Activated naive CD4-positive, alpha-beta T cell treated with anti-CD3 and anti-CD28 coated beads, Interleukin-2, amount 10 ng/mL, durations not matched to agents 7 days and 5 days (primary cell): ENCODE data around the gene SEC62.

Experiments used
- CTCF ChIA-PET: fragments of 350-600 bp; sonication (Branson Sonifier 250); formaldehyde crosslinking; loops from one replicate; lab custom pipeline; 2021; ENCODE audit warnings: antibody characterized with exemption; lab: Charles Lee
- DNase-seq: peaks from one replicate; pipeline ENCODE4 v3.0.0-alpha.2; 2020
- H3K27ac Mint-ChIP-seq: one replicate; pipeline ENCODE4 v1.8.0; 2021; ENCODE audit warnings: mild to moderate bottlenecking, moderate library complexity, mixed read lengths
- H3K27me3 Mint-ChIP-seq: one replicate; pipeline ENCODE4 v1.8.0; 2021; ENCODE audit warnings: mild to moderate bottlenecking, mixed read lengths
- H3K36me3 Mint-ChIP-seq: one replicate; pipeline ENCODE4 v1.8.0; 2021; ENCODE audit warnings: mixed read lengths
- H3K4me1 Mint-ChIP-seq: one replicate; pipeline ENCODE4 v1.8.0; 2021; ENCODE audit warnings: mixed read lengths
- H3K4me3 Mint-ChIP-seq: one replicate; pipeline ENCODE4 v1.8.0; 2021; ENCODE audit warnings: mild to moderate bottlenecking, moderate library complexity, mixed read lengths
- H3K9me3 Mint-ChIP-seq: one replicate; pipeline ENCODE4 v1.8.0; 2021; ENCODE audit warnings: mixed read lengths

The SEC62 gene

DNA sequence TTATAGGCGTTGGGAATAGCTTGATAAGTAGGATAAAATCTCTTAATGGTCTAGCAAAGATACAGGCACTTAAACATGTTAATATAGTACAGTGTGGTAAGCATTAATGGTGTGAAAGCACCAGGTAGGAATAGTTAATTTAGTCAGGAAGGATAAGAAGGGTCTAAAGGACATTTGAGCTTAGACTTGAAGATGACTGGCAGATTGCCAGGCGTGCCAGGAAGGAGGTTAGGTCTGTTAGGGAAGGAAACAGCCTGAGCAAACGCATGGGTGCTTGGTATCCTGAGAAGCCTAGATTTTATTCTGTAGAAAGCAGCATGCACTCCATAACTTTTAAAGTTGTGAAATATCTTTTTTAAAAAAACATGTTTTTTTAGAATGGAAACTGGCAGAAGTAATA, 17.7 kb downstream of the SEC62 start:
- H3K27me3 Mint-ChIP-seq = no peaks in the 10 kb centered on the region
- no peaks in the 10 kb centered on the region for H3K9me3 Mint-ChIP-seq
- no peaks in the 10 kb centered on the region for H3K4me1 Mint-ChIP-seq
- DNase-seq = no peak
- H3K36me3 Mint-ChIP-seq = peaks cover 57% of the 10 kb centered on the region
- H3K27ac Mint-ChIP-seq = no peak overlapping the region
- no peak overlapping the region for H3K4me3 Mint-ChIP-seq
- CTCF ChIA-PET = no interaction called here

DNA sequence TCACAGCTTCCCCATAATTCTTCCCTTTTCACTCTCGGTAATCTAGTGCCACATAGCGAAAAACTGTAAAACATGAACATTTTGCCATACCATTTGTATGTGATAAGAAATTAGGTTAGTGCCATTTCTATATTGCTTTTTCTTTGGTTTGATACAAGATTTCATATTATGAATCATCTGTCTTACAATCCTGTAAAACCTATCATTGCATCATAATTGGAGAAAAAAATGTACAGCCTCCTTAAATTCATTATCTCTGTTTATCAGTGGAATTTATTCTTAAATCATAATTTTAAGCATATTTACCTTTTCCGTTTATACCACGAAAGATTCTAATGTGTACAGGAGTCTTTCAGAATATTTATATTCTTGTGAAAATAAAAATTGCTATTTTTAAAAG, 23.8 kb downstream of the SEC62 start:
- H3K36me3 Mint-ChIP-seq = peaks cover 30% of the 10 kb centered on the region
- CTCF ChIA-PET = no interaction called here
- DNase-seq = no peak
- no peaks in the 10 kb centered on the region for H3K27me3 Mint-ChIP-seq
- no peaks in the 10 kb centered on the region for H3K9me3 Mint-ChIP-seq
- H3K4me1 Mint-ChIP-seq = no peaks in the 10 kb centered on the region
- no peak overlapping the region for H3K4me3 Mint-ChIP-seq
- no peak overlapping the region for H3K27ac Mint-ChIP-seq

DNA sequence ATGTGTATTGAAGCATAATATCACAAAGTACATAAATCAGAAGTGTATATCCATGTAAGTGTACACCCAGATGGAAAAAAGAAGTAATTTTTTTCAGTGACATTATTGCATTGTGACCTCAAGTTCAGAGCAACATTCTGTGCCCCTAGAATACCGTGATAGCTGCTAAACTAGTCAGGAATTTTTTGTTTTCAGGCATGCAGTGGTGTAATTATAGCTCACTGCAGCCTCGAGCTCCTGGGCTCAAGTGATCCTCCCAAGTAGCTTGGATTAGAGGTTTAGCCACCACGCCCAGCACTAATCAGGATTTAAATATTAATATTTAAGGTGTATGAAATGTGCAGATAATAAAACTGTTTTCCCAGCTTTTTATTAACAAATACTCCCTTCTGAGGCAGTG, 25.5 kb downstream of the SEC62 start:
- Mint-ChIP-seq H3K36me3 (peaks cover 32% of the 10 kb centered on the region), H3K27me3 (no peaks in the 10 kb centered on the region), H3K4me3 (no peak overlapping the region), H3K9me3 (no peaks in the 10 kb centered on the region), H3K4me1 (no peaks in the 10 kb centered on the region), H3K27ac (no peak overlapping the region)
- no peak for DNase-seq
- CTCF ChIA-PET = interaction anchor here (0.5 kb wide), 1 partner anchor 508 kb away, joined by 4 read pairs; no protein-coding TSS in a partner anchor

DNA sequence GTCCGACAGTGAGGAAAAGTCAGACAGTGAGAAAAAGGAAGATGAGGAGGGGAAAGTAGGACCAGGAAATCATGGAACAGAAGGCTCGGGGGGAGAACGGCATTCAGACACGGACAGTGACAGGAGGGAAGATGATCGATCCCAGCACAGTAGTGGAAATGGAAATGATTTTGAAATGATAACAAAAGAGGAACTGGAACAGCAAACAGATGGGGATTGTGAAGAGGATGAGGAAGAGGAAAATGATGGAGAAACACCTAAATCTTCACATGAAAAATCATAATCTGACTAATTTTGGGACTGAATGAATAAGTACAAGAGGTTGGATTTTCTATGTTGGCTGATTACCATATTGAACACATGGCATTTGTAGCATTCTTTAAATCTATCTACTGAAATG, 26.2 kb downstream of the SEC62 start:
- DNase-seq = no peak
- CTCF ChIA-PET = interaction anchor here (0.5 kb wide), 1 partner anchor 507 kb away, joined by 4 read pairs; no protein-coding TSS in a partner anchor
- Mint-ChIP-seq H3K4me3 (no peak overlapping the region), H3K27ac (no peak overlapping the region), H3K36me3 (peaks cover 32% of the 10 kb centered on the region), H3K9me3 (no peaks in the 10 kb centered on the region), H3K4me1 (no peaks in the 10 kb centered on the region), H3K27me3 (no peaks in the 10 kb centered on the region)

DNA sequence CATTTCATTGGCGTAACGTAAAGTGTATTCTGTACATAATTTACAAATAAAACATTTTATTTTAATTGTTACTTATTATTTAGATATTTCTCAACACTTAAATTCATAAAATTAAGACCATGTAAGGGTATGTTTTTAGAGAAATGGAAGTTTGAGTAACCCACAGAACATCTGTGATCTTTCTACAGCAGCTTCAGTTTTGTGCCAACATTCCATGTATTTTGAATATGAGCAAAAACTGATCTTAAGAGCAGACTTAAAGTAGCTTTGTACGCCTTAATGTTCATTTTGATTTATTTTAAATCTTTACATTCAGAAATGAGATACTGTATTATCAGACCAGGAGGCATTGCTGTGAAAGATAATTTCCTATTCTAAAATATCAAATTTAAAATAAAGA, 27.2 kb downstream of the SEC62 start:
- Mint-ChIP-seq H3K4me3 (no peak overlapping the region), H3K36me3 (peaks cover 31% of the 10 kb centered on the region), H3K27ac (no peak overlapping the region), H3K27me3 (no peaks in the 10 kb centered on the region), H3K4me1 (peaks cover 4% of the 10 kb centered on the region), H3K9me3 (no peaks in the 10 kb centered on the region)
- CTCF ChIA-PET = no interaction called here
- DNase-seq = no peak

DNA sequence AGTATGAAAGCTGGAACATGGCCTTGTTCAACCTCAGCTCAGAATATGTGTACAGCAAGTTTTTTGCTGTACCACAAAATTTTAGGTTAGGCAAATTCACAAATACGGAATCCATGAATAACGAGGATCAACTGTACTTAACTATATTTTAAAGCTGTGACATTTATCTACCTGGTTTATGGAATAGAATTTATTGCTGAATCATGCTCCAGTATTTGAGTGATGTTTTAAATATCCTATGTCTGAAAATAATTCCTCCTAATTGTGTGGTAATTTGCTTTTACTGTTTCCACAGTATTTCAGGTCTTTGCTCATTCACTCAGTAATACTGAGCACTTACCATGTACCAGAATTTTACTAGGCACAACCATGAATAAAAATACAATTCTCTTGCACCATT, 29.5 kb downstream of the SEC62 start:
- Mint-ChIP-seq H3K27ac (no peak overlapping the region), H3K4me1 (peaks cover 11% of the 10 kb centered on the region), H3K36me3 (peaks cover 37% of the 10 kb centered on the region), H3K9me3 (no peaks in the 10 kb centered on the region), H3K4me3 (no peak overlapping the region), H3K27me3 (no peaks in the 10 kb centered on the region)
- DNase-seq = no peak
- CTCF ChIA-PET = interaction anchor here (1.1 kb wide), 1 partner anchor 8 kb away, joined by 3 read pairs; no protein-coding TSS in a partner anchor

DNA sequence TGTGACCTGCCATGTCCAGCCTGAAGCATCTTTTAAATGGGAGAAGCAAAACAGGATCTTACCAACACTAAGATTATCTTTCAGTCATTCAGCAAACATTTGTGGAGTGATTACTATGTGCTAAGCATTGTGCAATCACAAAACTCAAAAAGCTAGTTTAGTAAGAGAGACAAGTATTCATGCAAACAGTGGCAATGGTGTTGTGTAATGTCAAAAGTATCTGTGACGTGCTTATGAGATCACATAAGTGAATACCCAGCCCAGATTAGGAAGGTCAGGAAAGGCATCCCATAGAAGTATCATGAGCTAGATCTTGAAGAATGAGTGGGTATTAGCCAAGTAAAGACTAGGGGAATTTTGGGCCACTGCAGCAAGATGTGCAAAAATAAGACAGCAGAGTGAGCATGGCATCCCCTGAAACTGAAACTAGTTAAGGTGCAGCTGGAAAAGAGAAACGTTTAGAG, 32.1 kb downstream of the SEC62 start:
- CTCF ChIA-PET = interaction anchor here (1.2 kb wide), 1 partner anchor 31 kb away, joined by 4 read pairs; the partner anchor contains the start of gene SEC62

DNA sequence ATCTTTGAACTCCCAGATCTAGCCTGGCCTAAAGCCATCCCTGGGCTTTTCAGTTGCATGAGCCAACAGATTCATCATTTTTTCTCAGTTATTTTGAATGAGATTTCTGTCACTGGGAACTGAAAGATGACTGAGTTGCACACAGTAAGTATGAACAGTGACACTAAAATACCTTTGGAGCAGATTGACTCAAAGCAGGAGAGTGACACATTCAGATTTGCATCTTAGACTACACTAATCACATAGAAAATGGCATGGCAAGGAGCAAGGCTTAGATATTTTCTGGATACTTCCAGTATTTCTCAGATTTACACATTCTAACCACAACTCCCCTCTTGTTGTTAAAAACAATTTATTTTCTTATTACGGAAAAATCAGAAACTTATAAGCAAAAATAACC, 32.8 kb downstream of the SEC62 start:
- no peak overlapping the region for H3K27ac Mint-ChIP-seq
- CTCF ChIA-PET = interaction anchor here (1.2 kb wide), 1 partner anchor 32 kb away, joined by 4 read pairs; the partner anchor contains the start of gene SEC62
- H3K36me3 Mint-ChIP-seq = peaks cover 28% of the 10 kb centered on the region
- no peaks in the 10 kb centered on the region for H3K9me3 Mint-ChIP-seq
- H3K4me3 Mint-ChIP-seq = no peak overlapping the region
- H3K4me1 Mint-ChIP-seq = peaks cover 37% of the 10 kb centered on the region
- DNase-seq = no peak
- H3K27me3 Mint-ChIP-seq = no peaks in the 10 kb centered on the region

More for the DNA sequence above, 32.1 kb downstream of the SEC62 start:
- Mint-ChIP-seq H3K9me3 (no peaks in the 10 kb centered on the region), H3K27ac (no peak overlapping the region), H3K27me3 (no peaks in the 10 kb centered on the region), H3K4me3 (no peak overlapping the region), H3K4me1 (peaks cover 30% of the 10 kb centered on the region), H3K36me3 (peaks cover 28% of the 10 kb centered on the region)
- DNase-seq = no peak

DNA sequence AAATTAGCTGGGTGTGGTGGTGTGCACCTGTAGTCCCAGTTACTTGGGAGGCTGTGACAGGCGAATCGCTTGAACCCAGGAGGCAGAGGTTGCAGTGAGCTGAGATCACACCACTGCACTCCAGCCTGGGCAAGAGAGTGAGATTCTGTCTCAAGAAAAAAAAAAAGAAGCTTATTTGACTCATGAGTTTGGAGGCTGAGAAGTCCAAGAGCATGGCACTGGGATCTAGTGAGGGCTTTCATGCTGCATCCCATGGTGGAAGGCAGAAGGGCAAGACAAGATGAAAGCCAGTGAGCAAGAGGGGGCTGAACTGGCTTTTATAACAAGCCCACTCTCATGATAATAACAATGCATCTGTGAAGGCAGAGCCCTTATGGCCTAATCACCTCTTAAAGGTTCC, 33.4 kb downstream of the SEC62 start:
- Mint-ChIP-seq H3K4me3 (no peak overlapping the region), H3K36me3 (peaks cover 24% of the 10 kb centered on the region), H3K4me1 (peaks cover 37% of the 10 kb centered on the region), H3K9me3 (no peaks in the 10 kb centered on the region), H3K27me3 (no peaks in the 10 kb centered on the region), H3K27ac (no peak overlapping the region)
- CTCF ChIA-PET = no interaction called here
- no peak for DNase-seq

DNA sequence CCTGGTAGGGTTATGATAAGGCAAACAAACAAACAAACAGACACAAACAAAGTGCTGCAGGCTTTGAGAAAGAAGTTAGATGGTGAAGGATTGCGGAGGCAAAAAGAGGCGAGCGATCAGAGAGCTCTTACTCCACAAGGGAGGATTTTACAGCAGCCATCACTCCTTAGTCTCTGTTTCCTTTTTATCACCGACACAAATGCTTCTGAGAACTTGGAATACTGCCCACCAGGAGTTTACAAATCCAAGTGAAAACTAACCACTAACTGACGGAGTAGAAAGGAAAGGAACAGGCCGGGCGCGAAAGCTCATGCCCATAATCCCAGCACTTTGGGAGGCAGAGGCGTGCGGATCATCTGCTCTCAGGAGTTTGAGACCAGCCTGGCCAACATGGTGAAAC, 35.6 kb downstream of the SEC62 start:
- Mint-ChIP-seq H3K9me3 (no peaks in the 10 kb centered on the region), H3K36me3 (peaks cover 21% of the 10 kb centered on the region), H3K27ac (no peak overlapping the region), H3K4me1 (peaks cover 50% of the 10 kb centered on the region), H3K27me3 (no peaks in the 10 kb centered on the region), H3K4me3 (no peak overlapping the region)
- DNase-seq = no peak
- CTCF ChIA-PET = no interaction called here

DNA sequence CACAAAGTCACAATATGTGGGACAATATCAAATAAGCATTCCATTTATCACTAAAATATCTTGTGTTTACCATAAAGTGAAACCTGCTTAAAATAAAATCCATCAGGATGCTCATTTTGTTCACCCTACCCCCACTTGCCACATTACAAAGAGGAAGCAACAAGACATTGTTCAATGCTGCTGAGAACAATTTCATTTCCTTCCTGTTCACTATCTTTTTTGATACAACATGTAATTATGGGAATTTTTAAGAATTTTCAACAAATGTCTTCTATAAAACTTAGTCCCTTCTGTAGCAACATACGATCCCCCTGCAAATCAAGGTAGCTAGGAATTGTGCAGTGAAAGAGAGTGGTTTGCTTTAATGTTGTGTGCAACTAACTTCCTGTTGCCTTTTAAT, 36.3 kb downstream of the SEC62 start:
- H3K9me3 Mint-ChIP-seq = no peaks in the 10 kb centered on the region
- H3K36me3 Mint-ChIP-seq = peaks cover 21% of the 10 kb centered on the region
- H3K4me3 Mint-ChIP-seq = no peak overlapping the region
- CTCF ChIA-PET = interaction anchor here (0.8 kb wide), 1 partner anchor 9 kb away, joined by 3 read pairs; no protein-coding TSS in a partner anchor
- peak overlapping the region; percentile 12 for H3K27ac Mint-ChIP-seq
- no peak for DNase-seq
- H3K4me1 Mint-ChIP-seq = peaks cover 53% of the 10 kb centered on the region
- no peaks in the 10 kb centered on the region for H3K27me3 Mint-ChIP-seq

DNA sequence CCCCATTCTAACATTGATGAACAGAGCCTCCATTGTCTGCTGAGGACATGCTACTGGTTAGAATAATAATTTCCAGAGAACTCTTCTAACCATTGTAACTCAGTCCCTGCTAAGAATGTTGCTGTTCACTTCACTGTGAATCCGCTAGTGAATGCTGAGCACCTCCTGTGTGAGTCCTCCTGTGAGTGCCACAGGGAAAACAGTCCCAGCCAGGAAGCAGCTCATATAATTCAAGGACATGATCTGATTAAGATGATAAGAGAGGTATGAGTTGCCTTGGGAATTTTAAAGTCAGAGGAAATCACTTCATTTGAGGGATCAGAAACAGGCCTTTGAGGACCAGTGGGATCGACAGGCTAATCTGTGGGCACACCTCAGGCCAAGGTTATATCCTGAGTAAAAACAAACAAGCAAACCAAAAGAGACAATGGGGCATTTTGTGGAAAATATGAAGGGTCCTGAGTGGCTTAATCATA, 37.3 kb downstream of the SEC62 start:
- Mint-ChIP-seq H3K4me1 (peaks cover 52% of the 10 kb centered on the region), H3K9me3 (no peaks in the 10 kb centered on the region), H3K27ac (no peak overlapping the region), H3K4me3 (no peak overlapping the region), H3K36me3 (peaks cover 16% of the 10 kb centered on the region), H3K27me3 (no peaks in the 10 kb centered on the region)
- DNase-seq = no peak
- CTCF ChIA-PET = no interaction called here

DNA sequence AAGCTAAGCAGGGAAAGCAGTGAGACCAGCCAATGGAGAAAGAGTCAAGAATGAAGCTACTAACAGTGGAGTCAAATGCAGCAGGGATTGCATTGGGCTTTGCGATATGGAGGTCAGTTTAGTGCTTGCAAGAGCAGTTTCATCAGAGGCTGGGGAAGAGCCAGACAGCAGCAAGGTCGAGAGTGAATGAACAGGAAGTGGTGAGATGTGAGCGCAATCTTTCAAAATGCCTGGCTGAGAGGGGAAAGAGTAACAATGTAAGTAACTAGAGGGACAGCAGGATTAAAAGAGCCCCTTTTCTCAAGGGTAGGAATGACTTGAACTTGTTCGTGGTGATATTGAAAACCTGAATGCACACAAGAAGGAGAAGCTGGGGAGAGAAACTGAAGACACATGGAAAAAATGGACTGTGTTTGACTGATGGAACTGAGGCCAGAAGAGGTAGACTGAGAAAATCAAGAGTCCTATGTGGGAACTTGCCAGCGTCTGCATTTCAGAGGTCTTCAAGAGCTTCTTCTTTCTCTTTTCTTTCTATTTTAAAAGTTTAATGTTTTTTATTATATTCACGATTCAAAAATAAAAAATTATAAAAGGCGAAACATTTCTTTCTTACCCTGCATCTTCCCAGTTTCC, 40.5 kb downstream of the SEC62 start:
- peaks cover 44% of the 10 kb centered on the region for H3K4me1 Mint-ChIP-seq
- H3K4me3 Mint-ChIP-seq = peak overlapping the region; percentile 0
- CTCF ChIA-PET = interaction anchor here (0.7 to 3.3 kb wide), 3 partner anchors 13 to 157 kb away, joined by 4 to 16 read pairs (median 4); no protein-coding TSS in a partner anchor
- peak; percentile 60 for DNase-seq
- no peaks in the 10 kb centered on the region for H3K9me3 Mint-ChIP-seq
- H3K27me3 Mint-ChIP-seq = no peaks in the 10 kb centered on the region
- H3K27ac Mint-ChIP-seq = peak overlapping the region; percentile 52
- peaks cover 5% of the 10 kb centered on the region for H3K36me3 Mint-ChIP-seq

DNA sequence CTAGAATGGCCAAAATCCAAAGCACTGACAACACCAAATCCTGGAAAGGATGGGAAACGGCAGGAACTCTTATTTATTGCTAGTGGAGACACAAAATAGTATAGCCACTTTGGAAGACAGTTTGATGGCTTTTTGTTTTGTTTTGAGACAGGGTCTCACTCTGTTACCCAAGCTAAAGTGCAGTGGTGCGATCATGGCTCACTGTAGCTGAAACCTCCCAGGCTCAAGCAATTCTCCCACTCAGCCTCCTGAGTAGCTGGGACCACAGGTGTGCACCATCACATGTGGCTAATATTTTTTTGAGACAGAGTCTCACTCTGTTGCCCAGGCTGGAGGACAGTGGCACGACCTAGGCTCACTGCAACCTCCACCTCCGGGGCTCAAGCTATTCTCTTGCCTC, 43.9 kb downstream of the SEC62 start:
- Mint-ChIP-seq H3K36me3 (peaks cover 5% of the 10 kb centered on the region), H3K4me3 (no peak overlapping the region), H3K9me3 (no peaks in the 10 kb centered on the region), H3K4me1 (peaks cover 22% of the 10 kb centered on the region), H3K27me3 (no peaks in the 10 kb centered on the region), H3K27ac (no peak overlapping the region)
- CTCF ChIA-PET = no interaction called here
- no peak for DNase-seq
